Spinal cord (tissue), 4 donors: Measurements from ENCODE around the gene TLE3. TPM values are rescaled to one million over a fixed set of nuclear protein-coding genes. Genes with fewer than 3 reads are reported as not detected.

Source experiments
- polyA plus RNA-seq, 2 donors: library from polyadenylated mRNA; unstranded; fragments of 120-200 nt; gene quantifications; one replicate each; pipeline ENCODE4 v1.2.1, GENCODE V29; 2013; ENCODE audit not compliant: insufficient read length in 2 of 2
- small RNA-seq: library from RNA; depleted of rRNA; stranded (forward); fragments of <200 nt; gene quantifications from one replicate; pipeline ENCODE3, GENCODE V24; 2014; ENCODE audit warnings: low replicate concordance
- total RNA-seq, 2 donors: library from RNA; depleted of rRNA in 1 of 2; stranded (reverse); fragments of 120-200 nt in 1 of 2; fragments of >200 nt in 1 of 2; gene quantifications; one replicate each; pipeline versions ENCODE4 v1.2.3 to v1.2.4, GENCODE V29; 2013 to 2014

TLE3 gene
- total and polyA plus RNA-seq, 4 donors, result 24.7 to 48.7 (median 38.2) TPM

Small RNA genes lying within 50 kb of the gene (small RNA-seq; reads per million reads assigned to genes)
- gene MIR629, result 1.0 reads per million, percentile 79 among the genes with 10 or more reads in this experiment
